HG02938 (cell line): Measurements from ENCODE around the gene MDC1.

Source experiments
- ATAC-seq: cut with Tn5 transposase; IDR thresholded peaks from one replicate; pipeline ENCODE4 v1.9.1; 2021; ENCODE audit warnings: mild to moderate bottlenecking, moderate library complexity; ENCODE audit not compliant: unreplicated experiment

The MDC1 gene

GRCh38 chr6:30707281-30707850 is 9.7 kb downstream of the MDC1 start:
- no peak for ATAC-seq

- ATAC-seq = no peak
These were observed 11.5 kb downstream of the MDC1 start for GRCh38 chr6:30705620-30706019.

DNA sequence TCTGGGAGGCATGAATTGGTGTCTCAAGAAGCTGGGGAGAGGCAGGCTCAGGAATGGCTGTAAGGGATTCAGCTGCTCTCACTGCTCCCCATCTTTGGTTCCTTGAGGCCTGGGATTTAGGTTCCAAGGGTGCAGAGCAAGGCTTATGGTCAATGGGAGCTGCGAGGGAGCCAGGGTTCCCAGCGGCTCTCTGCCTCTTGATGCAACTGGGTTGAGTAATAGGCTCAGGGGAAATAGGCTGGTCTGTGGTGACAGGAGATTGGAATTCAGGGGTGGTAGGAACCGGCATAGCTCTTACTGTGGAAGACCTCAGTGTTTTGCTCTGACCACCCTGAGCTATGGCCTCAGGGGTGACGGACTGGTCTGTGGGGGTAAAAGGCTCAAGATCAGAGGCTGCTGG is 13.3 kb downstream of the MDC1 start:
- ATAC-seq = no peak

DNA sequence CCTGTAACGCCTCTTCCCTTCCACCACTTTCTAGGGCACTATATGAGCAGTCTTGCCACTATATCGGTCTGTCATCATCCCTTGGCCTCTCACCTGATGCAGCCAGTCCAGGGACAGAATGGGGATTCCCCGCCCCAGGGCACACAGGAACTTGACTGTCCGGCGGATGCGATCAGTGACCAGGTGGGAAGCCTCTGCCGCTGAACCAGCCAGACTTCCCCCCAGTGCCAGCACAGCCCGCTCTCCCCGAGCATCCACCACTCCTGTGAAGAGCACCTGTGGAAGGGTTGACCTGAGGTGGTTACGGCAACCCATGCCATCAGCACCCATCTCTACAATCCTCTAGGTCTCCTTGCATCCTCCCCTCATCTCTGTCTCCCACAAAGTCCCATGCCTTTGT is 14.1 kb downstream of the MDC1 start:
- no peak for ATAC-seq

GRCh38 chr6:30700340-30700739 is 16.7 kb downstream of the MDC1 start:
- no peak for ATAC-seq

- no peak for ATAC-seq
These were observed 20.6 kb downstream of the MDC1 start for GRCh38 chr6:30696432-30696831.

DNA sequence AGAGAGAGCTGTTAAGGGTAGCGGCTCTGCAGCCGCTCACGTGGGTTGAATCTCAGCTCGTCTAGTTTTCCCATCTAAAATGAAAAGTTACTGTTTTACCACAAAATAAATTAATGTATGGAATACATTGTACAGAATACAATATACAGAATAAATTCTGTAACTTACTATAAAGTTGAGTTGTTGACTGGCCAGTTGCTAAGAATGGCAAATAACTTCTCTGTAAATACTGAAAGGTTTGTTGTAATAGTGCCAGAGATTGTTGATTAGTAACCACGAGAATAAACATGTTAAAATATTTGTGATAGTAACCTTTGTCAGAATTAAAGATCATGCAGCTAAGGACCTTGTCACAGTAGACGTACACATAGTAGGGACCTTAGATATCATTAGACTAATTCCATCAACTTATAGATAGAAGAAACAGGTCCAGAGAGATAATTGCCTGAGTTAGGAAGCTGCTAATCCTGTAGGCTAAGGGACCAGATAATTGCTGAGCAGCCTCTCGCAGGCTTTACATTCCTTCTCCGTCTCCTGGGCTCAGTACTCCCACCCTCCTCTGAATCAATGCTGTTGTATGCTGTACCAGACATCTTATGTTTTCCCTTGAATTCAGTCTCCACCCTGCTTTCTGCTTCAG is 25.8 kb downstream of the MDC1 start:
- ATAC-seq = no peak

- no peak for ATAC-seq
These were observed 26.5 kb downstream of the MDC1 start, which contains the start of gene NRM for GRCh38 chr6:30690403-30691207. Gene NRM, minus strand, starts transcription at chr6:30690984. Its CDS starts 10 bp downstream, at chr6:30690974.

DNA sequence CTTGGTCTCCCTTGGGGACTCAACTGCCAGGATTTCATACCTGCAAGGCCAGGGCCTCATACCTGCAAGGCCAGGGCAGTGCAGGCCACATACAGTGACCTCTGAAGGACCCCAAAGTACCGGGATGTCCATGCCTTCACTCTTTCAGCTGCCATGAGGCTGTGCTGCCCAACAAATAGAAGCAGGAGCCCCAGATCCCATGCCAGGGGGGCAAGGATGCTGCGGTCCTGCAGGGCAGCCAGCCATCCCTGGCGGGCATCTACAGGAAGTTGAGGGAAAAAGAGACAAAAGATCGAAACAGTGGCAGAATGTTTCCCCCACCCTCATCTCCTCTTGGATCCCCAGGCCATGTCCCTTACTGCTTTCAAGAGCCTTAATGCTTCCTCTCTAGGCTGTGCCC is 27.1 kb downstream of the MDC1 start:
- no peak for ATAC-seq

DNA sequence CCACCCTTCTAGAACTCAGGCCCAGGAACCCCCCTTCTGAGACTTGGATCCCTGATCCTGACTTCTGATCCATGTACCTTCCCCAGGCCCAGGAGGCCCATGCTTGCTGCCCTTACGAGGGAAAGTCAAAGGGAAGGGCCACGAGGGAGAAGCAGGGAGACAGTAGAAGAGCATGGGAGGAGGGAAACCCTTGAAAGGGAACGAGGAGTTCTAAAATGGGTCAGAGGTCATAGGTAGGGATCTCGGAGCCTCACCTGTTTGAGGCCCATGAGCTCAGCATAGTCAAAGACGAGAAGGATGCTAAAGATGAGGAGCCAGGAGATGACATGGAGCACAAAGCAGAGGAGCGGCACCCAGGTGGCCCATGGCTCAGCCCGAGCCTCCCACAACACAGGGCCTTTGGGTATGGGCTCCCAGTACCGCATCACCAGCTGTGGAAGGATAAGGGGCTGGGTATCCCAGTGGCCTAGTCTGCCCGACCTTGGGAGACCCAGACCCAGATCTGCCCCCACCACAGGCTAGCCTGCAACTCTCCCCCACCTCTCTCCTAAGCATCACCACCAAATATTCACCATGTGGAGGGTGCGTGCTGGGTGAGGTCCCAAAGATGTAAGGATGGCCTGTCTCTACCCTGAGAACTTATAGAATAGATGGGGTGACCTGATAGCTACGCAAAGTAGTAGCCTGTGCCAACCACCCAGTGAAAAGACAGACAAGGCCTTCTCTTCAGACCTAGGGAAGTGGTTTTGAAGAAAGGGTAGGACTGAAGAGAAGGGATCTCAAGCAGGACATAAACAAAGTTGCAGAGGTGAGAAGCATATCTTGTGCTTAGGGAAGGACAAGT is 27.8 kb downstream of the MDC1 start:
- no peak for ATAC-seq

DNA sequence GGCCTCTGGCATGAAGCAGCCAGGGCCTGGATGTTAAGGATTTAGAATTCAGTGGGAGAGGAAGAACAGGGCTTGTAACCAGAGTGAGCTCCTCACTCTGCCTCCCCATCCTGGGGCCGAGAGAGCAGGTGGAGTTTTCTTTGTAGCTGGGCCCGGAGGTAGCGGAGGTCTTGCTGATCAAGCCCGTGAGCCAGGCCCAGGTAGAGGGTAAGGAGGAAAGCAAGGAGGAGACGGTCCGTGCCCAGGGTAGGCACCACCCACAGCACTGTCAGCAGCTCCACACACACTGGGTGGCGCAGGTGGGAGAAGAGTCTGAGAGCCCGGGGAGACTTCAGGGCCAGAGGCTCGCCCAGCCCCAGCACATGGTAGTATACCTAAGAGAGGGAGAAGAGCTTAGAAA is 28.5 kb downstream of the MDC1 start:
- no peak for ATAC-seq

- no peak for ATAC-seq
These were observed 29.2 kb downstream of the MDC1 start for GRCh38 chr6:30687659-30688431.

- peak; percentile 41 for ATAC-seq
These were observed 30.0 kb downstream of the MDC1 start for GRCh38 chr6:30686908-30687658.

GRCh38 chr6:30686009-30686907 is 30.8 kb downstream of the MDC1 start, which contains the start of gene PPP1R18:
Gene PPP1R18, minus strand, starts transcription at chr6:30686645. Its CDS starts 627 bp downstream, at chr6:30686018.
- no peak for ATAC-seq

DNA sequence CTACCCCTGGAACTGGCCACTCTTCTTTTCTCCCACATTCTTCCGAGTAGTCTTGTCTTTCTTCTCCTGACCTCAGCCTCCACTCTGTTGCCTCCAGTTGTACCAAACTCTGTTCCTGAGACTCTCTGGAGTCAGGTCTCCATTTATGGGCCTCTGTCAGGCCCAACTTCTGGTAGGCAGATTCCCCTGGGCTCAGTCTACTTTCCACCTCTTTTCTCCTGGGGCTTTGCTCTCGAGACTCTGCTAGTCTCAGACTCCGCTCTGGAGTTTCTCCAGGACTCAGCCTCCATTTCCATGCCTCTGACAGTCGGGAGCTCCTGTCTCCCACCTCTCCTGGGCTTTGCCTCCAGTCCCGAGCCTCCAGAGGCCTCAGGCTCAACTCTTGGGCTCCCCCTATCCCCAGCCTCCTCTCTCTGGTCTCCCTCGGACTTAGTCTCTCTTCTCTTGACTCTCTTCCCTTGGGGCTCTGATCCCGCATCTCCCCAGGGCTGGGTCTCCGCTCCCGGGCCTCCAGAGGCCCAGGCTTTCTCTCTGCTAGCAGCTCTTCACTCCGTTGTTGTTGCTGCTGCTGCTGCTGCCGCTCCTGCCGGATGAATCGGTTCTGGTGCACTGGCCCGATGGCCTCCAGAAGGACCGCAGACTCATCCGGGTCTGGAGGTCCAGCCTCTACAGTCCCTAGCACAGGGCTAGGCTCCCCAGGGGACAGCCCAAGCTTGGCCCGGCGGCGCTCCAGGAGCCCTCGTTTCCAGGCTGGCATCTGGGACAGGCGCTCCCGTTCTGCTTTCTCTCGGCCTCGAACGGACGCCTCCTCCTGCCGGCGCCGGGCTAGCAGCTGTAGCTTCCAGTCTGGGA is 31.7 kb downstream of the MDC1 start:
- no peak for ATAC-seq

- no peak for ATAC-seq
These were observed 32.5 kb downstream of the MDC1 start for GRCh38 chr6:30684386-30685156.

GRCh38 chr6:30683980-30684338 is 33.1 kb downstream of the MDC1 start:
- ATAC-seq = no peak
